HEK293T (cell line): Measurements from ENCODE around the gene CNNM3.

ENCODE experiments used
- ARNT ChIP-seq: fragments of 450-650 bp; IDR thresholded peaks from 2 replicates; pipeline ENCODE4 v1.6.1; 2017; ENCODE audit warnings: mild to moderate bottlenecking
- BHLHE40 ChIP-seq: fragments of 450-650 bp; IDR thresholded peaks from 2 replicates; pipeline ENCODE4 v1.6.1; 2016; ENCODE audit warnings: mild to moderate bottlenecking, moderate library complexity, borderline replicate concordance
- CTBP1 ChIP-seq: fragments of 450-650 bp; IDR thresholded peaks from 2 replicates; pipeline ENCODE4 v1.6.1; 2016; ENCODE audit warnings: borderline replicate concordance
- ELF4 ChIP-seq: fragments of 450-650 bp; IDR thresholded peaks from 2 replicates; pipeline ENCODE4 v1.6.1; 2017; ENCODE audit warnings: antibody characterized with exemption
- FOXA1 ChIP-seq: fragments of 450-650 bp; IDR thresholded peaks from 2 replicates; pipeline ENCODE4 v1.6.1; 2016; ENCODE audit warnings: mild to moderate bottlenecking
- FOXK2 ChIP-seq: fragments of 450-650 bp; IDR thresholded peaks from 2 replicates; pipeline ENCODE4 v1.6.1; 2016; ENCODE audit warnings: mild to moderate bottlenecking
- FOXM1 ChIP-seq: fragments of 450-650 bp; IDR thresholded peaks from 2 replicates; pipeline ENCODE4 v1.6.1; 2017; ENCODE audit warnings: mild to moderate bottlenecking, borderline replicate concordance
- HDGF ChIP-seq: fragments of 450-650 bp; IDR thresholded peaks from 2 replicates; pipeline ENCODE4 v1.6.1; 2017; ENCODE audit warnings: antibody characterized with exemption, borderline replicate concordance
- L3MBTL2 ChIP-seq: fragments of 450-650 bp; conservative IDR thresholded peaks from 2 replicates; pipeline ENCODE4 v1.6.1; 2016; ENCODE audit warnings: mild to moderate bottlenecking
- LEF1 ChIP-seq: fragments of 450-650 bp; IDR thresholded peaks from 2 replicates; pipeline ENCODE4 v1.6.1; 2017; ENCODE audit warnings: mild to moderate bottlenecking, borderline replicate concordance
- PKNOX1 ChIP-seq: fragments of 450-650 bp; IDR thresholded peaks from 2 replicates; pipeline ENCODE4 v1.6.1; 2016
- SP1 ChIP-seq: fragments of 450-650 bp; IDR thresholded peaks from 2 replicates; pipeline ENCODE4 v1.6.1; 2017
- SUZ12 ChIP-seq: fragments of 450-650 bp; IDR thresholded peaks from 2 replicates; pipeline ENCODE4 v1.6.1; 2016; ENCODE audit warnings: mild to moderate bottlenecking
- TARDBP ChIP-seq: fragments of 450-650 bp; IDR thresholded peaks from 2 replicates; pipeline ENCODE4 v1.6.1; 2016

- TF ChIP-seq FOXM1 = no peak
- TF ChIP-seq LEF1 = no peak
- TF ChIP-seq SP1 = no peak
- TF ChIP-seq FOXK2 = no peak
- no peak for TF ChIP-seq ELF4
- TF ChIP-seq CTBP1 = no peak
- TF ChIP-seq BHLHE40 = no peak
- TF ChIP-seq PKNOX1 = no peak
- no peak for TF ChIP-seq ARNT
- TF ChIP-seq L3MBTL2 = no peak
- no peak for TF ChIP-seq FOXA1
- TF ChIP-seq TARDBP = no peak
- no peak for TF ChIP-seq HDGF
- no peak for TF ChIP-seq SUZ12
Measured at GRCh38 chr2:96821113-96821675, 5.1 kb downstream of the CNNM3 start.
